Left ventricle myocardium superior (tissue), 1 donor: ENCODE results near the gene SLC8A1. TPM values are rescaled to one million over a fixed set of nuclear protein-coding genes. Genes with fewer than 3 reads are reported as not detected.

Experiments
- ATAC-seq: fragments of 200-7000 bp; cut with Tn5 transposase; one replicate; pipeline ENCODE4 v1.9.1; 2020; ENCODE audit warnings: mild to moderate bottlenecking, moderate library complexity
- DNase-seq: peaks from one replicate; pipeline ENCODE4 v3.0.0-alpha.2; 2020
- intact Hi-C: fragments of 100-400 bp; cut with micrococcal nuclease; formaldehyde crosslinking; loops from one replicate; pipeline ENCODE4 v1.11.0; 2022
- total RNA-seq: library from RNA; stranded (reverse); fragmentation: NEBNext Ultra II Directional; extraction: Animal tissue kit (Norgen Biotek cat#: 25700); gene quantifications from one replicate; pipeline ENCODE4 v1.2.1, GENCODE V29; 2021
- donor health status: DM: no; HTN: yes; CAD: no; lungs with severe emphysema.

SLC8A1 gene
- total RNA-seq, 1 donor from 2014 or later: 1,122 TPM

- intact Hi-C loops: no loop called here
- ATAC-seq: no peak
Observed at GRCh38 chr2:40299173-40299572, 152.7 kb downstream of the SLC8A1 start.

DNA sequence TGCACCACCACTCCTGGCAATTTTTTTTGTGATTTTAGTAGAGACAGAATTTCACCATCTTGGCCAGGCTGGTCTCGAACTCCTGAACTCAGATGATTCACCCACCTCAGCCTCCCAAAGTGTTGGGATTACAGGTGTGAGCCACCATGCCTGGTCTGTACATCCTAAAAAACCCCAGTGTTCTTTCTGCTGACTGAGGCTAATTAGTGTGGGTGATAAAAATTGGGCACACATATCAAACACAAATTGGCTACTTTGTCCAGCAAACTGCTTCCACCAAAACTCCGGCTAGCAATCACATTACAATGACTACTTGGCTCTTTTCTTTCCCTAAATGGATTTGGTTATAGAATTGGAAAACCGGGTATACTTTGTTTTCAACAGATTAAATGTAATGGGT lies 153.9 kb downstream of the SLC8A1 start:
- intact Hi-C loops: no loop called here
- DNase-seq: no peak
- no peak for ATAC-seq

More at GRCh38 chr2:40299173-40299572, 152.7 kb downstream of the SLC8A1 start:
- DNase-seq: no peak

GRCh38 chr2:40292291-40292690 lies 159.6 kb downstream of the SLC8A1 start:
- intact Hi-C loops: no loop called here
- DNase-seq (no peak), ATAC-seq (peak; percentile 13)

- intact Hi-C loops: no loop called here
- no peak for DNase-seq
- ATAC-seq: no peak
Observed at GRCh38 chr2:40289771-40290404, 162.0 kb downstream of the SLC8A1 start.

- no peak for DNase-seq
- intact Hi-C loops: no loop called here
- ATAC-seq: peak; percentile 5
Observed at GRCh38 chr2:40287773-40288172, 164.1 kb downstream of the SLC8A1 start.

DNA sequence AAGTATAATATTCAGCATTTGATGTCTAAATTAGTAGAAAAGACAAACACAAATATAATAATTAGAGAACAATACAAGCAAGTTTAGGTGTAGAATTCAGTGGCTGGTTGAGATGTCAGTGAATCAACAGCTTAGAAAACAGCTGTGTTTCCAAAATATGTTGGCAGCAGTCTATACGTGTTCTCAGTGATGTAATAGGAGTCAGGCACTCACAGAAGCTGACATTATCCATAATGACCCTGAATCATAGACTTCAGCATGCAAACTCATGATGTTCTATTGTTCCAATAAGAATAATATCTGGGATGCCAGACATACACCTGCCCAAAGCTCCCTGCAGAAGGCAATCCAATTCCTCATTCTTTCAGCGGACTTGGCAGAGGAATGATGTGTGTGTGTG lies 164.7 kb downstream of the SLC8A1 start:
- intact Hi-C loops: no loop called here
- ATAC-seq (no peak), DNase-seq (no peak)

- intact Hi-C loops: no loop called here
- no peak for DNase-seq
Observed at GRCh38 chr2:40286721-40287120, 165.2 kb downstream of the SLC8A1 start.

DNA sequence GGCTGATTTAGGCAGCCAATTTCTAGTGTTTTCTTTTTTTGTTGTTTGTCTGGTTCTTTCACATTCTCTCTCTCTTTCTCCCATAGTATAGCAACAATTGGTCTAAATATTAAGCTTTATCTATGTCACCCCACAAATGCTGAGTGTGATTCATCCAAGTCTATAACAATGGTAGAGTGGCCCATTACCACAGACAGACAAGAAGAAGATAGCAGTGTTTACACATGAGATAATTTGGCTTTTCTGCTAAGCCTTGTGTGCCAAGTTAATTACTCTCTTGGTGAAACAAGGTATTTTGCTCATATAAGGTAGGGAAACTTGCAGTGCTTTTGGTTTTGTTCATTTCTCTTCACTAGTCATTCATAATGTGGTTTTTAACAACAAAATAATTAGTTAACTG lies 166.5 kb downstream of the SLC8A1 start:
- DNase-seq (no peak), ATAC-seq (no peak)
- intact Hi-C loops: no loop called here

More at GRCh38 chr2:40286721-40287120, 165.2 kb downstream of the SLC8A1 start:
- no peak for ATAC-seq

- intact Hi-C loops: no loop called here
- DNase-seq (no peak), ATAC-seq (no peak)
Observed at GRCh38 chr2:40284797-40285196, 167.1 kb downstream of the SLC8A1 start.

GRCh38 chr2:40283111-40283909 lies 168.6 kb downstream of the SLC8A1 start:
- no peak for ATAC-seq
- DNase-seq: no peak
- intact Hi-C loops: no loop called here

DNA sequence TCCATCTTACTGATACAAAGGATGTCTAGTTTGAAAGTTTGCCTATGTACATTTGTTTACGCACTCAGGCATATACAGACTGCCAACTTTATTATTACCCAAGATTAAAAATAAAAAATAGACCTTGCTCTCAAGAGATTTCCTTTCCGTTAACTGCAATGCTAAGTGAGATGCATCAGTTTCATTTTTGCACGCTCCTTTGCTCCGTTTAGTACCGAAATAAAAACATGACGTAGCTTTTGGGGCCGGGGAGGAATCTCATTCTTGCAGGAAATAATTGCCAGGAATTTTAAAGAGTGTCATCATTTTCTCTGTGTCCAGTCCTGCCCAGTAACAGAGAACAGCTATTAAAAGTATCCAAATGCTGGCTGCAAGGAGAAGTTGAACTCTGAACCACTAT lies 169.5 kb downstream of the SLC8A1 start:
- DNase-seq (no peak), ATAC-seq (peak; percentile 8)
- intact Hi-C loops: no loop called here

GRCh38 chr2:40281021-40281940 lies 170.6 kb downstream of the SLC8A1 start:
- ATAC-seq (peak; percentile 84), DNase-seq (peak; percentile 32)
- intact Hi-C loops: no loop called here

- ATAC-seq (no peak), DNase-seq (no peak)
- intact Hi-C loops: no loop called here
Observed at GRCh38 chr2:40279482-40279881, 172.4 kb downstream of the SLC8A1 start.

DNA sequence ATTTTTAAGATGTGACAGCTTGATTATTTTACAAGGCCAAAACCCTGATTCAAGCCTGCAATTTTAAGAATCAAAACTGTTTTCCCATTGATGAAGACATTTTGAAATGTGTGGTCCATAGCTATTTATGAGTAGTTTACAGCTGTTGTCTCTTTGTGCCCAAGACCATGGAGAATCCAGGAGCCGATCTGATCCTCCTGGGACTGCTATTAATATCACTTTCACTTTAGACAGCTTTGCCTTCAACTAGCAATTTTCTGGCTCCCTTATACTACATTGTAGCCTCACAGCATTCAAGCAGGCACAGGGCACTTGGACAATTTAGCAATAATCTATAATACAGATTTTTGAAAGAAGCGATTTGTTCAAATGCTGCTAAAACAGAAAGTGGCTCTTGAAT lies 172.9 kb downstream of the SLC8A1 start:
- intact Hi-C loops: no loop called here
- ATAC-seq (peak; percentile 26), DNase-seq (no peak)

DNA sequence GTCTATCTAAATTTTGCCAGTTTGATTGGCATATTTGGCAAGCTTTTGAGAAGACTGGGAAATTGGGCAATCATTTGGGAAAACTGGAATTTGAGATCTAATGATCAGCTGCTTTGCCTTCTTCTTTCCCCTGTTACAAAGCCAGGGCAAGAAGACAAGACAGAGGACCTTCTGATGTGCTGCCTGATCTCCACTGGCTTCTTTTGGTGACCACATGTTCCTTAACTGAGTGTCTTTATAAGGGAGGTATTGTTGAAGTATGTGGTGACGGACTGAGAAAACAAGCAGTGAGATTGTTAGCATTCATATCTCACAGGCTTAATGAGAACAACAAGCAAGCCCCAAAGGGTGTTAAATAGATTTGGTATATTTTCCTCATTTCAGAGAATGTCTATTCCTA lies 175.8 kb downstream of the SLC8A1 start:
- no peak for DNase-seq
- no peak for ATAC-seq
- intact Hi-C loops: no loop called here

DNA sequence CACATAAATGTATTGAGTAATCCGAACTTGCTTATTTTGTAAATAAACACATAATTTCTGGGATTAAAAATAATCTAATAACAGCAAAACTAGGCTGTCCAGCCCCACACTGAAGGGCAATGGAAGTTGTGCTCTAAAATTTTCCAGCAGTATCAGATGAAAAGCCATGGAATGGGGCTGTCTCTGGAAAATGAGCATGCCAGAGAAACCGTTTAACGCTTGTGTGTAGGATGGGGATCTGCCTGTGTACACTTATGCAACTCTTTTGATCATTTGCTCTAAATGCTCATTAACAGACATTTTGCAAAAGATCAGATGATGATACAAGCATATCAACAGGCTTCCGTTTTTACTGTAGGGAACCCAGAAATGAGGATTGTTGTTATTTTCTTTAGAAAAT lies 177.6 kb downstream of the SLC8A1 start:
- DNase-seq: no peak
- intact Hi-C loops: no loop called here

GRCh38 chr2:40273734-40274182 lies 178.1 kb downstream of the SLC8A1 start:
- DNase-seq (no peak), ATAC-seq (peak; percentile 56)
- intact Hi-C loops: no loop called here

More for the DNA sequence above, 177.6 kb downstream of the SLC8A1 start:
- ATAC-seq: no peak

DNA sequence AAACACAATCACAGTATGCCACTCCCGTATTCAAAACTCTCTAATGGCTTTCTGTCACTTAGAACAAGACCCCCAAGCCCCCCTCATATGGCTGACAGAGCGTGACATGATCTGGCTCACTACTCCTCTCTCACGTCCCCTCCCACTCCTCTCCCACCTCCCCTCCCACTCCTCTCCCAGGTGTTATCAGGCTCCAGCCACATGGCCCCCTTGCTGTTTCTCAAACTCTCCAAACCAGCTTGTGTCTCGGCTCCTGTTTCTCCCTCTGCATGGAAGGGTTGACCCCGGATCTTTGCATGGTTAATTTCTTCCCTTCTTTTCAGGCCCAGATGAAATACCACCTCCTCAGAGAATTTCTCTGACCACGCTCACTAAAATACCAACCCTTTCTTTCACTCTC lies 180.8 kb downstream of the SLC8A1 start:
- DNase-seq: no peak
- ATAC-seq: no peak
- intact Hi-C loops: no loop called here

DNA sequence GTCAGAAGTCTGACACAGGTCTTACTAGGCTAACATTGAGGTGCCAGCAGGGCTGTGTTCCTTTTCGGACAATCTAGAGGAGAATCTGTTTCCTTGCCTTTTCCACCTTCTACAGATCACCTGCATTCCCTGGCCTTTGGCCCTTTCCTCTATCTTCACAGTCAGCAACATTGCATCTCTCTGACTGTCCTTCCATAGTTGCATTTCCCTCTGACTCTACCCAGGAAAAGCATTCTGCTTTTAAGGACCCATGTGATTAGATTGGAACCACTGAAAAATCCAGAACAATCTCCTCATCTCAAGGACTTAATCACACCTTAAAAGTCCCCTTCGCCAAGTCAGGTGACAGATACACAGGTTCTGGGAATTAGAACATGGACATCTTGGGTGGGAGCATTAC lies 181.5 kb downstream of the SLC8A1 start:
- DNase-seq: no peak
- intact Hi-C loops: no loop called here
- ATAC-seq: no peak

DNA sequence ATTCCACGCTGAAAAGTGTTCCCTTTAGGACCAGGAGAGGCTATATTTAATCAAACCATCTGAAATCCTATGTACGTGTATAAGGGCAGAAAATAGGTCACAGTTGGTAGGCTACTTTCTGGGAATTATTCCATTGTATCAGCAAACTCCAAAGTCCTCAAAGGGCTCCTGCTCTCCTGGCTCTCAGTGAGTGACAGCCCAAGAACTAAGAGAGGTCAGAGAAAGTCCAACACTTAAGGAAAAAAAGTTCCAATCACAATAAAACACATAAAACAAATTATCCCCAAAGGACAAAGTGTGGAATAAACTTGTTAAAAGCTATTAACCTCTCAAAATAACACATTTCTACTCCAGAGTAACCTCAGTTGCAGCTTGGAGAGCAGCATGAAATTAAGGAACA lies 183.3 kb downstream of the SLC8A1 start:
- ATAC-seq: peak; percentile 14
- intact Hi-C loops: no loop called here
- no peak for DNase-seq
